ENCODE results near the gene ATG9B.

ATG9B gene

GRCh38 chr7:150977382-150978125 lies 46.7 kb downstream of the ATG9B start:
- DNase-seq, result no peak

- no peak for DNase-seq
Measured at GRCh38 chr7:150976529-150977381, 47.5 kb downstream of the ATG9B start.

GRCh38 chr7:150975536-150976319 lies 48.6 kb downstream of the ATG9B start:
- DNase-seq, result no peak

GRCh38 chr7:150974468-150975391 lies 49.6 kb downstream of the ATG9B start:
- DNase-seq, result peak; percentile 91

- peak; percentile 44 for DNase-seq
Measured at GRCh38 chr7:150973571-150974451, 50.5 kb downstream of the ATG9B start.

- no peak for DNase-seq
Measured at GRCh38 chr7:150972741-150973140, 51.6 kb downstream of the ATG9B start.

- no peak for DNase-seq
Measured at GRCh38 chr7:150972023-150972468, 52.2 kb downstream of the ATG9B start.

GRCh38 chr7:150971242-150972022 lies 52.9 kb downstream of the ATG9B start:
- DNase-seq, result no peak

- DNase-seq, result no peak
Measured at GRCh38 chr7:150970424-150970823, 53.9 kb downstream of the ATG9B start.

- no peak for DNase-seq
Measured at GRCh38 chr7:150969475-150969874, 54.8 kb downstream of the ATG9B start.

- DNase-seq, result no peak
Measured at GRCh38 chr7:150968734-150969372, 55.4 kb downstream of the ATG9B start.

GRCh38 chr7:150968056-150968733 lies 56.1 kb downstream of the ATG9B start:
- DNase-seq, result no peak

- no peak for DNase-seq
Measured at GRCh38 chr7:150967349-150967748, 56.9 kb downstream of the ATG9B start.

- no peak for DNase-seq
Measured at GRCh38 chr7:150966002-150966401, 58.3 kb downstream of the ATG9B start.

GRCh38 chr7:150965273-150965830 lies 58.9 kb downstream of the ATG9B start:
- no peak for DNase-seq
